Adrenal gland (tissue), 5 donors: ENCODE measurements around the gene SLC39A7.

Source experiments
- CTCF ChIP-seq, 6 experiments: fragments of 450-650 bp in 4 of 6; fragments of 200-600 bp in 2 of 6; sonication (generic) in 1 of 6; IDR thresholded peaks; 1 replicate in 5 of 6; 2 replicates in 1 of 6; pipeline versions ENCODE4 v1.5.1 to v1.8.0; 2016 to 2021; ENCODE audit warnings: antibody characterized with exemption in 6 of 6, mild to moderate bottlenecking in 2 of 6, moderate library complexity in 1 of 6
- POLR2A ChIP-seq, 2 donors: fragments of 450-650 bp; IDR thresholded peaks; one replicate each; pipeline ENCODE4 v1.6.1; 2017; ENCODE audit warnings: antibody characterized with exemption in 2 of 2, mild to moderate bottlenecking in 2 of 2, moderate library complexity in 1 of 2
- donor health status: DM: no; HTN: no; CAD: no.

DNA sequence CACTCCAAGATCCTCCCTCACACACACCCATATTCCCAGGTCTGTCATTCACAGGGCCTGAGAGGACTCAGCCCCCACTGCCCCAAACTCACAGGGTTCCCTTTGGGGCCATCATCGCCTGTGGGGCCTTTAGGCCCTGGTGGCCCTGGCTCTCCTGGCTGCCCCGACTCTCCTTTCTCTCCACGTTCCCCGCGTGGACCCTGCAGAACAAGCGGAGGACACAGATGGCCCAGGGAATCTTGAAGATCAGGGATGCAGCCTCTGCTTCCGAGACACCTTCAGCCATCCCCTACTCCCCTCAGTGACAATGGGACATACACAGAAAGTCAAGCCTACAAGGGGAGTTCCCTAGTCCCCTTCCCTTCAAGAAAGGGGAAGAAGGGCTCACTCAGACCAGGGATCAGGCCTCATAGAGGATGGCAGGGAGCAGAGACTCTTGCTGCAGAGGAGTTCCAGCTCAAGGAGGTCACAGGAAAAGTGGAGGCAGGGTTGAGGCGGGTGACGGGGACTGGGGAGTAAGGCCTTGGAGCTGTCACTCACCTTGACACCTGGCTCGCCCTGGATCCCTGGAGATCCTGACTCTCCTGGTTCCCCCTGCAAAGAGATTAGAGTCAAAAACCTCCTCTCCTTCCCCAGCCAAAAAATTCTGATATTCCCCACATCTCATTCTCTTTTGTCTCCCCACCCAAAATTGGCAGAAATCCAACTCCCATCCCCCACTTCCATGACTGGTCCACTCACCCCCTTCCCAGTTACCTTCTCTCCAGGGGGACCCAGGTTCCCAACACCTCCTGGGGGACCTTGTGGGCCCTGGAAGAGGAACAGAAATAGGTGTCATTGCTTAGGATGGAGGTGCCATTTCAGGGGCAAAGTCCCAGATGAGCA, 31.1 kb upstream of the SLC39A7 start:
- no peak for TF ChIP-seq CTCF (IDR thresholded peaks at IDR 0.05)
- no peak for TF ChIP-seq POLR2A (IDR thresholded peaks at IDR 0.05)
